K562 (cell line): ENCODE data around the gene RSRC1. TPM values are rescaled to one million over a fixed set of nuclear protein-coding genes. Genes with fewer than 3 reads are reported as not detected.

Experiments
- ATAC-seq: fragments of 200-7000 bp; cut with Tn5 transposase; 3 replicates; pipeline ENCODE4 v1.9.1; 2020; ENCODE audit warnings: moderate library complexity
- BruUV-seq: library from RNA; stranded (reverse); fragments of 400-500 nt; replicated peaks from 2 replicates; lab custom pipeline; 2021; lab: Mats Ljungman, UMichigan
- CTCF ChIA-PET: fragments of 300-600 bp; formaldehyde crosslinking; extraction: SDS; loops from one replicate; lab custom pipeline; 2021; ENCODE audit warnings: low intra/inter-chr PET ratio; lab: Yijun Ruan, JAX
- POLR2A ChIA-PET: fragments of 300-600, 350-650 bp; sonication (Branson Sonifier 250); formaldehyde crosslinking; extraction: SDS; loops from one replicate; lab custom pipeline; 2021; ENCODE audit warnings: antibody characterized with exemption, inconsistent platforms; lab: Yijun Ruan, JAX
- DNase-seq, 4 experiments: peaks; one replicate each; pipeline versions ENCODE4 v3.0.0 to v3.0.0-alpha.2; 2011 to 2018; ENCODE audit warnings: low spot score in 3 of 4, mixed read lengths in 3 of 4; ENCODE audit errors: extremely low read depth in 1 of 4
- FAIRE-seq: peaks from 2 replicates; lab custom pipeline; 2011; peaks lifted over from hg19 to GRCh38; lab: Jason Lieb, UNC
- H2AFZ ChIP-seq: 2 replicates; pipeline ENCODE4 v1.6.0; 2011; ENCODE audit warnings: low read depth, low read length, control low read depth, inconsistent platforms
- H3K27ac ChIP-seq: fragments of 200-600 bp; 3 replicates; pipeline ENCODE4 v1.8.0; 2011; ENCODE audit warnings: low read depth, mild to moderate bottlenecking, control low read depth, inconsistent platforms, low read length, moderate library complexity, mixed read lengths; ENCODE audit errors: extremely low read depth
- H3K27me3 ChIP-seq, 2 experiments: fragments of 300-600 bp in 1 of 2; 2 replicates in 1 of 2; 3 replicates in 1 of 2; pipeline versions ENCODE4 v1.6.0 to v1.8.0; 2011; ENCODE audit warnings: inconsistent platforms in 2 of 2, low read length in 2 of 2, mild to moderate bottlenecking in 1 of 2, mixed read lengths in 1 of 2, moderate library complexity in 1 of 2; ENCODE audit not compliant: control insufficient read depth in 2 of 2, insufficient read depth in 2 of 2
- H3K36me3 ChIP-seq: fragments of 300-600 bp; 3 replicates; pipeline ENCODE4 v1.8.0; 2011; ENCODE audit warnings: mild to moderate bottlenecking, low read length, inconsistent platforms; ENCODE audit not compliant: control insufficient read depth, insufficient read depth
- H3K4me1 ChIP-seq, 2 experiments: fragments of 200-600 bp in 1 of 2; replicated peaks in 1 of 2; 2 replicates in 1 of 2; 3 replicates in 1 of 2; pipeline versions ENCODE4 v1.5.1 to v1.8.0; 2011; ENCODE audit warnings: inconsistent platforms in 2 of 2, low read length in 2 of 2, mild to moderate bottlenecking in 1 of 2, mixed read lengths in 1 of 2, moderate library complexity in 1 of 2; ENCODE audit not compliant: control insufficient read depth in 2 of 2, insufficient read depth in 2 of 2
- H3K4me2 ChIP-seq: 2 replicates; pipeline ENCODE4 v1.6.1; 2011; ENCODE audit warnings: low read length, control low read depth, inconsistent platforms, mixed read lengths; ENCODE audit not compliant: insufficient read depth
- H3K4me3 ChIP-seq: fragments of 200-600 bp; sonication (generic), shearing (Covaris generic); 2 replicates; pipeline ENCODE4 v1.5.1; 2016; ENCODE audit warnings: control low read depth, inconsistent platforms
- H3K79me2 ChIP-seq: fragments of 200-600 bp; 3 replicates; pipeline ENCODE4 v1.8.0; 2011; ENCODE audit warnings: low read length, inconsistent platforms; ENCODE audit not compliant: control insufficient read depth, insufficient read depth
- H3K9ac ChIP-seq, 2 experiments: 2 replicates each; pipeline versions ENCODE4 v1.6.0 to v1.6.1; 2011; ENCODE audit warnings: low read depth in 2 of 2, low read length in 2 of 2, control low read depth in 1 of 2, inconsistent platforms in 1 of 2, mild to moderate bottlenecking in 1 of 2, mixed read lengths in 1 of 2; ENCODE audit not compliant: insufficient read depth in 1 of 2
- H3K9me1 ChIP-seq: one replicate; pipeline ENCODE4 v1.6.0; 2011; ENCODE audit warnings: inconsistent platforms, mild to moderate bottlenecking, low read length, moderate library complexity; ENCODE audit not compliant: control insufficient read depth, insufficient read depth
- H3K9me3 ChIP-seq: replicated peaks from 2 replicates; pipeline ENCODE4 v1.5.1; 2011; ENCODE audit warnings: low read depth, low read length, inconsistent platforms; ENCODE audit not compliant: control insufficient read depth, insufficient read depth
- H4K20me1 ChIP-seq: replicated peaks from 2 replicates; pipeline ENCODE4 v1.6.1; 2011; ENCODE audit warnings: low read length, inconsistent platforms, mixed read lengths; ENCODE audit not compliant: control insufficient read depth, insufficient read depth
- CREB1 ChIP-seq, 2 experiments: sonication (generic) in 1 of 2; formaldehyde crosslinking in 1 of 2; IDR thresholded peaks; 2 replicates each; pipeline versions ENCODE4 v1.6.1 to v1.8.0; 2012 to 2022; ENCODE audit warnings: inconsistent platforms in 1 of 2, mild to moderate bottlenecking in 1 of 2, missing genetic modification reagents in 1 of 2, moderate library complexity in 1 of 2
- HDAC8 ChIP-seq: fragments of 450-650 bp; IDR thresholded peaks from 2 replicates; pipeline ENCODE4 v1.6.1; 2016; ENCODE audit warnings: mild to moderate bottlenecking, missing genetic modification characterization, moderate library complexity, missing compliant biosample characterization
- NFIC ChIP-seq: fragments of 450-650 bp; IDR thresholded peaks from 2 replicates; pipeline ENCODE4 v1.6.1; 2017; ENCODE audit warnings: mild to moderate bottlenecking, inconsistent platforms
- POLR2G ChIP-seq: fragments of 200-400 bp; formaldehyde crosslinking; IDR thresholded peaks from 2 replicates; pipeline ENCODE4 v1.6.1; 2017; ENCODE audit warnings: low read depth, mild to moderate bottlenecking, antibody characterized with exemption, low read length, moderate library complexity
- SRSF9 ChIP-seq: fragments of 200-400 bp; formaldehyde crosslinking; IDR thresholded peaks from 2 replicates; pipeline ENCODE4 v1.6.1; 2017; ENCODE audit warnings: low read depth, low read length, borderline replicate concordance
- ZBTB33 ChIP-seq: sonication (generic); formaldehyde crosslinking; IDR thresholded peaks from 2 replicates; pipeline ENCODE4 v1.8.1; 2023; ENCODE audit warnings: mild to moderate bottlenecking, missing genetic modification reagents
- WGBS: fragments of 100-300 bp; shearing (Covaris generic); methylation state at CpG from one replicate; pipeline ENCODE4 v1.1.6; 2016; ENCODE audit warnings: low coverage, mixed read lengths; ENCODE audit not compliant: insufficient coverage; ENCODE audit errors: missing lambda C conversion rate; 5-methylcytosine and 5-hydroxymethylcytosine counted together
- in situ Hi-C: fragments of 300-500 bp; cut with MboI; formaldehyde crosslinking; loops from 4 replicates; pipeline ENCODE4 v1.15.0; 2018; ENCODE audit warnings: inconsistent platforms, mixed read lengths
- intact Hi-C: fragments of 100-400 bp; cut with micrococcal nuclease; formaldehyde crosslinking; loops from 2 replicates; pipeline ENCODE4 v1.14.2; 2022
- polyA plus RNA-seq, 8 experiments: library from polyadenylated mRNA; depleted of rRNA in 4 of 8; stranded (reverse) in 5 of 8; unstranded in 3 of 8; fragments of >200 nt; fragmentation: Nextera tagmentation in 2 of 8; fragmentation: Illumina TruSeq in 1 of 8; extraction: Ambion mirVana in 2 of 8; extraction: Trizol in 1 of 8; gene quantifications; 2 replicates each; pipeline versions ENCODE4 v1.2.1 to v1.2.3, GENCODE V29; 2011 to 2014; ENCODE audit warnings: inconsistent platforms in 1 of 8, missing spikeins in 1 of 8
- total RNA-seq, 7 experiments: library from RNA; depleted of rRNA in 6 of 7; stranded (reverse); fragments of >200 nt in 6 of 7; fragmentation: Illumina TruSeq in 2 of 7; extraction: Trizol in 2 of 7; gene quantifications; 2 replicates each; pipeline versions ENCODE4 v1.2.1 to v1.2.3, GENCODE V29; 2011 to 2021; ENCODE audit warnings: low replicate concordance in 1 of 7

RSRC1 gene
- total and polyA plus RNA-seq, 9 of the 15 experiments (the other 6 are each of a cell fraction or from before 2014, with no cell fraction given) = 19.3 to 128 (median 75.5) TPM

GRCh38 chr3:158102242-158103080 is 7.4 kb upstream of the RSRC1 start (continued):
- TF ChIP-seq POLR2G (no peak), CREB1 (IDR thresholded peaks at IDR 0.05) (no peak), CREB1 (CRISPR knock-in tag; IDR thresholded peaks at IDR 0.05) (no peak), HDAC8 (tag) (no peak), NFIC (no peak)

GRCh38 chr3:158103081-158103886 is 6.6 kb upstream of the RSRC1 start:
- H3K9me1 ChIP-seq = no peaks in the 10 kb centered on the region
- H3K27me3 ChIP-seq = no peaks in the 10 kb centered on the region
- 97% methylated on average over 38 of the region's 52 CpGs for WGBS
- intact Hi-C loops (no loop called here), in situ Hi-C loops (no loop called here)
- peaks cover 4 to 28% of the 10 kb centered on the region in 2 experiments; a peak in 4 of 5 replicates for H3K4me1 ChIP-seq
- no peaks in the 10 kb centered on the region for H4K20me1 ChIP-seq
- H3K36me3 ChIP-seq = peaks cover 37% of the 10 kb centered on the region
- ChIA-PET CTCF (no interaction called here), POLR2A (interaction anchor here (0.7 kb wide), 1 partner anchor 17 kb away, joined by 3 read pairs; no protein-coding TSS in a partner anchor)
- H3K9me3 ChIP-seq = peaks cover under 1% of the 10 kb centered on the region
- BruUV-seq = no TSS peak
- DNase-seq = no peak
- peaks cover 10% of the 10 kb centered on the region; the same call in 2 of the 3 replicates for H3K79me2 ChIP-seq
- TF ChIP-seq ZBTB33 (CRISPR knock-in tag) (peak; percentile 83), SRSF9 (no peak)
- no peak for ATAC-seq
- H3K4me2 ChIP-seq = no peak overlapping the region
- FAIRE-seq = no peak
- no peak overlapping the region for H3K9ac ChIP-seq
- H2AFZ ChIP-seq = no peak overlapping the region
- no peak overlapping the region for H3K4me3 ChIP-seq
- H3K27ac ChIP-seq = no peak overlapping the region
